ENCODE results near the gene TMEM238.
A peak's percentile ranks its signal among the peaks of the same experiment; 100 is the strongest.

TMEM238 gene

DNA sequence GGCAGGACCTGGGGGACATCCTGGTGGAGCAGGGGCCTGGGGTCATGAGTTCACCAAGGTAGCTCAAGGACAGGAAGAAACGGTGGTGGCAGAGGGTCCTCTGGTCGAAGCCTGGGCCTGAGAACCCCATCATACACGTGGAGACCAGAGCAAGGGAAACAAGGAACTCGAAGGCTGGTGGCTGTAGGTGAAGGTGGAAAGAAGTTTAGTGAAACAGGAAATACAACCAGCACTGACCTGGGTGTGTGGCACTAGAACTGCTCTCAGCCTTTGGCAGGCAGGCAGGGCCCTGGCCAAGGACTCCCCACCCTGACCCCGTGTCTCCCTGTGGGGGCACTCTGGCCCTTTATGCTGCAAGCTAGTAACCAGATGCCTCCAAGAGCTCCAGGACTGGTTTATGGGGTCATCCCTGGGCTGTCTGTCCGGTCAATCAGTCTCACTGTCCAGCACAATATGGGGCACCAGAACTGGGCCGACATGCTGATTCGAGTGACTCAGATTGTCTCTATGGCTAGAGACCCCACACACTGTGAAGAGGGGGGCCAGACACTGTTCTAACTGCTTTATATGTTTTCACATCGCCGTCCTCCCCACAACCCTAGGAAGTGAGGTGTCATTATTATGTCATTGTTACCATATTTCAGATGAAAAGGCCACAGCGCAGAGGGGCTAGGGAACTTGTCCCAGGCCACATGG is 33.3 kb downstream of the TMEM238 start:
- no peak for DNase-seq (ENCODE audit: extremely low spot score)
- CTCF ChIA-PET: no interaction called here
- POLR2A ChIA-PET: interaction anchor here (0.6 to 3.7 kb wide), 3 partner anchors 12 to 87 kb away, joined by 3 to 27 read pairs (median 3); partner anchors contain the start of gene KMT5C
- no peak for TF ChIP-seq LEF1 (IDR thresholded peaks at IDR 0.05; ENCODE audit: borderline replicate concordance)

- TF ChIP-seq NFRKB (IDR thresholded peaks at IDR 0.05) (no peak), FOXM1 (IDR thresholded peaks at IDR 0.05; ENCODE audit: borderline replicate concordance) (no peak), L3MBTL2 (conservative IDR thresholded peaks at IDR 0.05) (peak; percentile 35; the same call in 1 of the 2 replicates), TARDBP (IDR thresholded peaks at IDR 0.05) (no peak)
- no peak for DNase-seq (ENCODE audit: extremely low spot score)
- ChIA-PET POLR2A (interaction anchor here (1.2 to 3.7 kb wide), 4 partner anchors 10 to 59 kb away, joined by 5 to 27 read pairs (median 6); partner anchors contain the start of genes KMT5C, TMEM238 and UBE2S), CTCF (interaction anchor here (0.5 to 1.4 kb wide), 3 partner anchors 23 to 305 kb away, joined by 3 to 4 read pairs (median 3); no protein-coding TSS in a partner anchor)
These were observed 35.6 kb downstream of the TMEM238 start for GRCh38 chr19:55348317-55349034.

- POLR2A ChIA-PET: interaction anchor here (0.6 to 3.7 kb wide), 5 partner anchors 9 to 88 kb away, joined by 3 to 27 read pairs (median 6); partner anchors contain the start of genes KMT5C and UBE2S
- TF ChIP-seq HDGF (IDR thresholded peaks at IDR 0.05; ENCODE audit: borderline replicate concordance) (no peak), L3MBTL2 (conservative IDR thresholded peaks at IDR 0.05) (no peak), FOXK2 (IDR thresholded peaks at IDR 0.05) (no peak), NFRKB (IDR thresholded peaks at IDR 0.05) (no peak), LEF1 (IDR thresholded peaks at IDR 0.05; ENCODE audit: borderline replicate concordance) (no peak), SP1 (IDR thresholded peaks at IDR 0.05) (no peak), BHLHE40 (IDR thresholded peaks at IDR 0.05; ENCODE audit: borderline replicate concordance) (no peak), ARNT (IDR thresholded peaks at IDR 0.05) (no peak), ZNF384 (IDR thresholded peaks at IDR 0.05) (no peak), FOXM1 (IDR thresholded peaks at IDR 0.05; ENCODE audit: borderline replicate concordance) (no peak), CTBP1 (IDR thresholded peaks at IDR 0.05; ENCODE audit: borderline replicate concordance) (no peak), TARDBP (IDR thresholded peaks at IDR 0.05) (no peak), FOXA1 (IDR thresholded peaks at IDR 0.05) (no peak), ELF4 (IDR thresholded peaks at IDR 0.05) (no peak), SUZ12 (IDR thresholded peaks at IDR 0.05) (no peak)
- TF ChIP-seq, protein P1, sequence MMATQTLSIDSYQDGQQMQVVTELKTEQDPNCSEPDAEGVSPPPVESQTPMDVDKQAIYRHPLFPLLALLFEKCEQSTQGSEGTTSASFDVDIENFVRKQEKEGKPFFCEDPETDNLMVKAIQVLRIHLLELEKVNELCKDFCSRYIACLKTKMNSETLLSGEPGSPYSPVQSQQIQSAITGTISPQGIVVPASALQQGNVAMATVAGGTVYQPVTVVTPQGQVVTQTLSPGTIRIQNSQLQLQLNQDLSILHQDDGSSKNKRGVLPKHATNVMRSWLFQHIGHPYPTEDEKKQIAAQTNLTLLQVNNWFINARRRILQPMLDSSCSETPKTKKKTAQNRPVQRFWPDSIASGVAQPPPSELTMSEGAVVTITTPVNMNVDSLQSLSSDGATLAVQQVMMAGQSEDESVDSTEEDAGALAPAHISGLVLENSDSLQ (IDR thresholded peaks at IDR 0.05): no peak
- CTCF ChIA-PET: no interaction called here
- no peak for DNase-seq (ENCODE audit: extremely low spot score)
These were observed 36.6 kb downstream of the TMEM238 start for GRCh38 chr19:55347442-55348009.

- POLR2A ChIA-PET: interaction anchor here (0.6 to 1.8 kb wide), 4 partner anchors 38 to 87 kb away, joined by 3 to 6 read pairs (median 4); partner anchors contain the start of gene UBE2S
These were observed 37.2 kb downstream of the TMEM238 start for GRCh38 chr19:55346725-55347441.

GRCh38 chr19:55345818-55346724 is 38.0 kb downstream of the TMEM238 start:
- CTCF ChIA-PET: no interaction called here
- TF ChIP-seq LEF1 (IDR thresholded peaks at IDR 0.05; ENCODE audit: borderline replicate concordance): no peak
- TF ChIP-seq ZNF384 (IDR thresholded peaks at IDR 0.05): no peak
- TF ChIP-seq, protein P1 (IDR thresholded peaks at IDR 0.05): no peak
- TF ChIP-seq HDGF (IDR thresholded peaks at IDR 0.05; ENCODE audit: borderline replicate concordance): no peak
- no peak for TF ChIP-seq SP1 (IDR thresholded peaks at IDR 0.05)
- TF ChIP-seq SUZ12 (IDR thresholded peaks at IDR 0.05): no peak
- TF ChIP-seq L3MBTL2 (conservative IDR thresholded peaks at IDR 0.05): no peak
- TF ChIP-seq CTBP1 (IDR thresholded peaks at IDR 0.05; ENCODE audit: borderline replicate concordance): no peak
- no peak for TF ChIP-seq FOXA1 (IDR thresholded peaks at IDR 0.05)
- TF ChIP-seq FOXK2 (IDR thresholded peaks at IDR 0.05): no peak
- no peak for TF ChIP-seq BHLHE40 (IDR thresholded peaks at IDR 0.05; ENCODE audit: borderline replicate concordance)
- no peak for TF ChIP-seq FOXM1 (IDR thresholded peaks at IDR 0.05; ENCODE audit: borderline replicate concordance)
- no peak for DNase-seq (ENCODE audit: extremely low spot score)
- POLR2A ChIA-PET: no interaction called here

More at GRCh38 chr19:55346725-55347441, 37.2 kb downstream of the TMEM238 start:
- DNase-seq (ENCODE audit: extremely low spot score): no peak
- CTCF ChIA-PET: no interaction called here
- TF ChIP-seq SP1 (IDR thresholded peaks at IDR 0.05) (no peak), LEF1 (IDR thresholded peaks at IDR 0.05; ENCODE audit: borderline replicate concordance) (no peak), FOXK2 (IDR thresholded peaks at IDR 0.05) (no peak), L3MBTL2 (conservative IDR thresholded peaks at IDR 0.05) (no peak), ZNF384 (IDR thresholded peaks at IDR 0.05) (no peak), CTBP1 (IDR thresholded peaks at IDR 0.05; ENCODE audit: borderline replicate concordance) (no peak), ARNT (IDR thresholded peaks at IDR 0.05) (no peak), HDGF (IDR thresholded peaks at IDR 0.05; ENCODE audit: borderline replicate concordance) (no peak), NFRKB (IDR thresholded peaks at IDR 0.05) (no peak), FOXA1 (IDR thresholded peaks at IDR 0.05) (no peak), FOXM1 (IDR thresholded peaks at IDR 0.05; ENCODE audit: borderline replicate concordance) (no peak), ELF4 (IDR thresholded peaks at IDR 0.05) (no peak)
